HepG2 (cell line): ENCODE measurements around the gene PRDX5. TPM values are rescaled to one million over a fixed set of nuclear protein-coding genes. Genes with fewer than 3 reads are reported as not detected.

Experiments used
- AHR ChIP-seq: IDR thresholded peaks from 2 replicates; pipeline ENCODE4 v1.6.1; 2018; ENCODE audit warnings: missing genetic modification reagents, missing compliant biosample characterization
- ATF4 ChIP-seq, 2 experiments: fragments of 450-650 bp in 1 of 2; sonication (generic) in 1 of 2; formaldehyde crosslinking; IDR thresholded peaks; 2 replicates each; pipeline versions ENCODE4 v1.5.0 to v1.8.0; 2020 to 2022; ENCODE audit warnings: mild to moderate bottlenecking in 1 of 2, missing genetic modification reagents in 1 of 2
- ATF6 ChIP-seq: sonication (generic); formaldehyde crosslinking; conservative IDR thresholded peaks from 2 replicates; pipeline ENCODE4 v1.4.0; 2020; ENCODE audit warnings: missing genetic modification reagents
- BATF2 ChIP-seq: sonication (generic); formaldehyde crosslinking; IDR thresholded peaks from 2 replicates; pipeline ENCODE4 v1.8.0; 2022; ENCODE audit warnings: mild to moderate bottlenecking, missing genetic modification reagents, moderate library complexity
- DDIT3 ChIP-seq: sonication (generic); formaldehyde crosslinking; IDR thresholded peaks from 2 replicates; pipeline ENCODE4 v1.4.0; 2020; ENCODE audit warnings: mild to moderate bottlenecking, missing genetic modification reagents
- DNMT1 ChIP-seq: sonication (generic); formaldehyde crosslinking; IDR thresholded peaks from 2 replicates; pipeline ENCODE4 v1.5.1; 2020; ENCODE audit warnings: mild to moderate bottlenecking, missing genetic modification reagents
- ELF3 ChIP-seq: IDR thresholded peaks from 2 replicates; pipeline ENCODE4 v1.6.1; 2016; ENCODE audit warnings: missing genetic modification reagents, missing compliant biosample characterization
- ETV6 ChIP-seq: sonication (generic); formaldehyde crosslinking; conservative IDR thresholded peaks from 2 replicates; pipeline ENCODE4 v1.4.0; 2020; ENCODE audit warnings: missing genetic modification reagents
- HNF1A ChIP-seq, 2 experiments: sonication (generic) in 1 of 2; formaldehyde crosslinking in 1 of 2; IDR thresholded peaks; 2 replicates each; pipeline versions ENCODE4 v1.4.0 to v1.6.1; 2016 to 2020; ENCODE audit warnings: borderline replicate concordance in 1 of 2, low read depth in 1 of 2, mild to moderate bottlenecking in 1 of 2, missing genetic modification reagents in 1 of 2
- HOXA9 ChIP-seq: sonication (generic); formaldehyde crosslinking; IDR thresholded peaks from 2 replicates; pipeline ENCODE4 v1.8.1; 2022; ENCODE audit warnings: missing genetic modification reagents, mild to moderate bottlenecking, moderate library complexity, borderline replicate concordance
- JUNB ChIP-seq: sonication (generic); formaldehyde crosslinking; IDR thresholded peaks from 2 replicates; pipeline ENCODE4 v1.8.0; 2022; ENCODE audit warnings: missing genetic modification reagents, mild to moderate bottlenecking, borderline replicate concordance
- KDM6A ChIP-seq: IDR thresholded peaks from 2 replicates; pipeline ENCODE4 v1.6.1; 2016; ENCODE audit warnings: low read depth
- KLF9 ChIP-seq: IDR thresholded peaks from 2 replicates; pipeline ENCODE4 v1.6.1; 2016; ENCODE audit warnings: low read depth
- MED13 ChIP-seq: sonication (generic); formaldehyde crosslinking; IDR thresholded peaks from 2 replicates; pipeline ENCODE4 v1.5.0; 2020; ENCODE audit warnings: missing genetic modification reagents
- MTF2 ChIP-seq: sonication (generic); formaldehyde crosslinking; IDR thresholded peaks from 2 replicates; pipeline ENCODE4 v1.5.0; 2020; ENCODE audit warnings: missing genetic modification reagents, borderline replicate concordance
- RXRB ChIP-seq: IDR thresholded peaks from 2 replicates; pipeline ENCODE4 v1.6.1; 2016; ENCODE audit warnings: borderline replicate concordance, missing genetic modification reagents, missing compliant biosample characterization
- THAP8 ChIP-seq: sonication (generic); formaldehyde crosslinking; IDR thresholded peaks from 2 replicates; pipeline ENCODE4 v1.5.1; 2020; ENCODE audit warnings: missing genetic modification reagents, mild to moderate bottlenecking, borderline replicate concordance
- ZBTB20 ChIP-seq: sonication (generic); formaldehyde crosslinking; IDR thresholded peaks from 2 replicates; pipeline ENCODE4 v1.8.1; 2023; ENCODE audit warnings: missing genetic modification reagents, low read depth, mild to moderate bottlenecking, borderline replicate concordance
- ZSCAN21 ChIP-seq: sonication (generic); formaldehyde crosslinking; IDR thresholded peaks from 2 replicates; pipeline ENCODE4 v1.8.0; 2022; ENCODE audit warnings: mild to moderate bottlenecking, missing genetic modification reagents, moderate library complexity, borderline replicate concordance
- polyA plus RNA-seq, 8 experiments: library from polyadenylated mRNA; depleted of rRNA in 3 of 8; stranded (reverse) in 7 of 8; unstranded in 1 of 8; fragments of >200 nt; fragmentation: Illumina TruSeq in 4 of 8; extraction: Trizol in 4 of 8; gene quantifications; 2 replicates each; pipeline versions ENCODE4 v1.2.1 to v1.2.3, GENCODE V29; 2011 to 2016; ENCODE audit warnings: low read depth in 4 of 8, missing spikeins in 1 of 8, mixed read lengths in 1 of 8; ENCODE audit not compliant: insufficient read depth in 1 of 8
- total RNA-seq, 5 experiments: library from RNA; depleted of rRNA; stranded (reverse); fragments of >200 nt; fragmentation: Illumina TruSeq; extraction: Trizol; gene quantifications; 2 replicates each; pipeline ENCODE4 v1.2.3, GENCODE V29; 2016; ENCODE audit warnings: low read depth in 1 of 5

Gene PRDX5
- total and polyA plus RNA-seq, 2 of the 13 experiments (the other 11 are each of a cell fraction or from before 2014, with no cell fraction given) = 215 to 311 TPM

GRCh38 chr11:64284048-64284961, 33.6 kb upstream of the PRDX5 start, which contains the start of gene BAD (continued):
- TF ChIP-seq HNF1A (IDR thresholded peaks at IDR 0.05; ENCODE audit: low read depth) = no peak
- no peak for TF ChIP-seq HNF1A (CRISPR knock-in tag; IDR thresholded peaks at IDR 0.05; ENCODE audit: borderline replicate concordance)
- TF ChIP-seq ATF6 (CRISPR knock-in tag) = no peak
- TF ChIP-seq ATF4 (CRISPR knock-in tag; IDR thresholded peaks at IDR 0.05) = no peak
- TF ChIP-seq ZSCAN21 (CRISPR knock-in tag) = no peak; the same call in 1 of the 2 replicates
- no peak for TF ChIP-seq KLF9 (CRISPR knock-in tag)
- no peak for TF ChIP-seq MED13 (CRISPR knock-in tag)
- no peak for TF ChIP-seq HOXA9 (CRISPR knock-in tag)
- TF ChIP-seq ZBTB20 = 0 out of 2 replicates have a peak, but pooled peaks have one; percentile 9
- TF ChIP-seq BATF2 (CRISPR knock-in tag) = no peak
- TF ChIP-seq KDM6A (CRISPR knock-in tag) = no peak
- no peak; the same call in 1 of the 2 replicates for TF ChIP-seq DDIT3 (CRISPR knock-in tag)
- no peak for TF ChIP-seq RXRB (CRISPR knock-in tag)
- TF ChIP-seq ETV6 (CRISPR knock-in tag) = no peak
- no peak for TF ChIP-seq THAP8 (CRISPR knock-in tag)
- TF ChIP-seq MTF2 (CRISPR knock-in tag) = peak; percentile 40; the same call in 1 of the 2 replicates
- TF ChIP-seq JUNB (CRISPR knock-in tag) = no peak
- no peak for TF ChIP-seq ELF3 (CRISPR knock-in tag)
- TF ChIP-seq DNMT1 = no peak
- TF ChIP-seq AHR (CRISPR knock-in tag) = no peak
